Heart left ventricle (tissue), 13 donors: Measurements from ENCODE around the gene SDHC.
"Not testable (repeated sequence)": the region's sequence is repeated elsewhere in the genome, so short reads cannot be mapped to it uniquely, and the experiment has no call there.

ENCODE experiments used
- POLR2A ChIP-seq, 2 donors: fragments of 450-650 bp; IDR thresholded peaks; one replicate each; pipeline ENCODE4 v1.6.1; 2017; ENCODE audit warnings: antibody characterized with exemption in 2 of 2, mild to moderate bottlenecking in 2 of 2, moderate library complexity in 2 of 2
- TF ChIP-seq, protein P1 (sequence below), 12 donors: fragments of 200-600 bp; sonication (generic) in 4 of 12; IDR thresholded peaks; one replicate each; pipeline versions ENCODE4 v1.5.0 to v1.8.0; 2018 to 2022; ENCODE audit warnings: antibody characterized with exemption in 12 of 12, mild to moderate bottlenecking in 5 of 12
- donor health status: ischemic (EF 13 %, LVEDD 7.1; RV severe dilation, severe dysfunction).
- donor health status: DM: no; HTN: yes; CAD: no.
- donor health status: DM: no; HTN: no; CAD: no.
- donor health status: ischemic (EF 25% LVEDD 6.9; RV normal size, moderate dysfunction).
- donor health status: ischemic (EF 25% LVEDD 5.7; RV mildly dilated, moderate dysfunction).
- donor health status: ischemic (EF 35%, LVEDD 5.7; RV mildly dilated, moderate dysfunction).
- donor health status: nonischemic (EF 11% LVEDD 7.7; RV severe dilation, severe dysfunction).
- donor health status: DM: yes; HTN: yes; CAD: no.
- donor health status: PGD.
- donor health status: ischemic (EF 29% LVEDD 5.4; RV normal size, mild dysfunction).
- donor health status: nonischemic (EF 23%, LVEDD 6.1; RV moderate dilation, normal function).

DNA sequence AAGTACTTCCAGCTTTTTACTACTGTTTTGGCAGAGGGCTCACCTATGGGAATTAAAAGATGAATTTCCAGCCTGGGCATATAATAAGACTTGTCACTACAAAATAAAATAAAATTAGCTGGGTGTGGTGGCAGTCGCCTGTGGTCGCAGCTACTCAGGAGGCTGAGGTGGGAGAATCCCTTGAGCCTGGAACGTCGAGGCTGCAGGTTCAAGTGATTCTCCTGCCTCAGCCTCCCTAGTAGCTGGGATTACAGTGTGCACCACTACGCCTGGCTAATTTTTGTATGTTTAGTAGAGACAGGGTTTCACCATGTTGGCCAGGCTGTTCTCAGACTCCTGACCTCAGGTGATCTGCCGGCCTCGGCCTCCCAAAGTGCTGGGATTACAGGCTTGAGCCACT, 77.0 kb downstream of the SDHC start:
- not testable (repeated sequence) for TF ChIP-seq POLR2A (IDR thresholded peaks at IDR 0.05)
- TF ChIP-seq, protein P1, sequence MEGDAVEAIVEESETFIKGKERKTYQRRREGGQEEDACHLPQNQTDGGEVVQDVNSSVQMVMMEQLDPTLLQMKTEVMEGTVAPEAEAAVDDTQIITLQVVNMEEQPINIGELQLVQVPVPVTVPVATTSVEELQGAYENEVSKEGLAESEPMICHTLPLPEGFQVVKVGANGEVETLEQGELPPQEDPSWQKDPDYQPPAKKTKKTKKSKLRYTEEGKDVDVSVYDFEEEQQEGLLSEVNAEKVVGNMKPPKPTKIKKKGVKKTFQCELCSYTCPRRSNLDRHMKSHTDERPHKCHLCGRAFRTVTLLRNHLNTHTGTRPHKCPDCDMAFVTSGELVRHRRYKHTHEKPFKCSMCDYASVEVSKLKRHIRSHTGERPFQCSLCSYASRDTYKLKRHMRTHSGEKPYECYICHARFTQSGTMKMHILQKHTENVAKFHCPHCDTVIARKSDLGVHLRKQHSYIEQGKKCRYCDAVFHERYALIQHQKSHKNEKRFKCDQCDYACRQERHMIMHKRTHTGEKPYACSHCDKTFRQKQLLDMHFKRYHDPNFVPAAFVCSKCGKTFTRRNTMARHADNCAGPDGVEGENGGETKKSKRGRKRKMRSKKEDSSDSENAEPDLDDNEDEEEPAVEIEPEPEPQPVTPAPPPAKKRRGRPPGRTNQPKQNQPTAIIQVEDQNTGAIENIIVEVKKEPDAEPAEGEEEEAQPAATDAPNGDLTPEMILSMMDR (IDR thresholded peaks at IDR 0.05) = not testable (repeated sequence)
